HTR-8/SVneo (cell line): Measurements from ENCODE around the gene PRKCA.

Source experiments
- DNase-seq: peaks from one replicate; pipeline ENCODE4 v3.0.0; 2011; ENCODE audit warnings: low spot score, mixed read lengths; ENCODE audit not compliant: insufficient read length
- FAIRE-seq: peaks from 2 replicates; lab custom pipeline; 2011; peaks lifted over from hg19 to GRCh38; lab: Jason Lieb, UNC

Gene PRKCA

DNA sequence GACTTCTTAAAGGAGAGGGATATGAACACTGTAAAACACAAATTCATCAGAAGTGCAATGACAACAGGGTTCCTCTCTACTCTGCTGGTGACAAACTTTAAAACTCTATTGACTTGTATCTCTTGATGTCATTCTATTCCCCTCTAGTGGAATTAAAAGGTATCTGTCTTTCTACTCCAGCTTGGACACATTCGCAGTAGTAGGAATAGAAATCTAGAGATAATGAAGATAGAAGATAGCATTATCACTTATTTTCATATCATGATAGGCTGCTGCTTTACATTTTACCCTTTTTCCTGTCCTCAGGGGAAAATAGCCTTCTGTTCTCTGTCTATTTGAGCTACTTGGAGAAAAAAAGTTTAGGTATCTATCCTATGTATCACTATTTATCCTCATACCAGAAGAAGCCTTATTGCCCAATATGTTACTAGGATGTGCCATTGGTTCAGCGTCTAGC lies 322.9 kb downstream of the PRKCA start:
- DNase-seq: peak; percentile 74
- FAIRE-seq: peak; percentile 38

DNA sequence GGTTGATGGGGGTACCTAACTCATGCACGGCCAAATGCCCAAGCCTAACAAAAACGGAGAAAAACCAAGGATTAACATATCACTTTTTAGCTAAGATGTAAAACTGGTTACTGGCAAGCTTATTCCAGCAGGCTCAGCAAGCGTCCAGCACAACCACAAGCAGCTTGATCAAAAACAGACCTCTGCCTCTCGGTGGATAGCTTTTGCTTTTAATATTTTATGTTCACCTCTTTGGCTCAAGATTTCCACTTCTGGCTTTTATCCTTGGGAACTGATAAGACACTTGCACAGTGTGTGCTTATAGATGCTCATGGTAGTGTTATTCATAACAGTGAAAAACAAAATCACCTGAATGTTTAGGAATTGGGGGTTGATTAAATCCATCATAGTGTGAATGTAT lies 325.6 kb downstream of the PRKCA start:
- DNase-seq (no peak), FAIRE-seq (no peak)

DNA sequence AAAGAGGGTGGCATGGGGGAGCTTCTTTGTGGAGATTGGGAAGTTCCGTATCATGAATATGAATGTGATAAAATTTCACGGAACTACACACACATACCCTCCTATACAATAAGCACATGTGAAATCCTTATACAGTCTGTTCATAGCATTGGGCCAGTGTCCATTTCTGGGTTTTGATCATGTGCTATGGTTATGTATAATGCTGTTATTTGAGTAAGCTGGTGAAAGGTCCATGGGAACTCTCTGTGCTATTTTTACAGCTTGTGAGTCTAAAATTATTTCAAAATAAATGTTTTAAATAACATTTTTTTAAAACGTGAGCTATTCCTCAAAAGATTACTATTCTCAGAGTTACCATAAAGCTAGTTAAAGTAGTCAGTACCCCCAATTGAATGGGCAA lies 327.3 kb downstream of the PRKCA start:
- FAIRE-seq: no peak
- DNase-seq: no peak

DNA sequence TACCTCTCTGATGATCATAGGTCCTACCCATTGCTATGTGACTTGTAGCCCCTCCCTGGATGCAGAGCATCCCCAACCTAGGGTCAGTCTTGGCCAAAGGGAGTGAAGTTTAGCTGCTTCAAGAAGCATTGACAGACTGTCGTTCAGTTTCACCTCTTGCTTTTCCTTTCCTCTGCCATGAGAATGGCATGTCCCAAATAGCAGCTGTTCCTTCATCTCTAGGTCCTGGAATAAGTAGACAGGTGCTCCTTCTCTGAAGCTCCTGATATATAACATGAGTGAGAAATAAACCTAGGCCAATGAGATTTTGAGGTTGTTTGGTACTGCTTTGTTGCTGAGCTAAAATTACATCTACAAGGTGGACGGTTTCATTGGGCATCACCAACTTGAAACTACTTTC lies 328.0 kb downstream of the PRKCA start:
- DNase-seq (no peak), FAIRE-seq (no peak)

DNA sequence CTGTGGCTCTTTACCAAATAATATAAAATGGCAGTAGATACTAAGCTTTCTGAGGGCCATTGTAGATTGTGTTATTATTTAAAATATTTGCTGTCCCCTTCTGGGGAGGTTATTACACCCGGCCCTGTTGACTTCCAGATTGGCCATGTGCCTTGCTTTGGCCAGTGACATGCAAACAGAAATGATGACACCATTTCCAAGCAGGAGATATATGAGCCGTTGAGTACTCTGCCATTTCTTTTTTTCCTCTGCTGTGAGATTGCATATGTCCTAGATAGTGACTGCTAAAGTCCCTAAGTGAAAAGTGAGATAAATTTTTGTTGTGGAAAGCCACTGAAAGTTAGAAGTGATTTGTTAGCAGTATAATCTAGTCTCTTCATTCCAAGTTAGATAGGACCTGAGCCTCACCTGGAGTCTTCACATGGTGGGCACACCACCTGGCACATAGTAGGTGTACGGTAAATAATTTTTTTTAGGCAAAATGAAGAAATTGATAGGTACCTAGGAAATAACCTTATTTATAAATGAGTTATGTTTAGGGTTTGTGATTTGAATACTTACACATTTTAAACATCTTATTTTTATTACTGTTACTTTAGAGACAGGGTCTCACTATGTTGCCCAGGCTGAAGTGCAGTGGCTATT lies 328.5 kb downstream of the PRKCA start:
- no peak for FAIRE-seq
- DNase-seq: no peak

DNA sequence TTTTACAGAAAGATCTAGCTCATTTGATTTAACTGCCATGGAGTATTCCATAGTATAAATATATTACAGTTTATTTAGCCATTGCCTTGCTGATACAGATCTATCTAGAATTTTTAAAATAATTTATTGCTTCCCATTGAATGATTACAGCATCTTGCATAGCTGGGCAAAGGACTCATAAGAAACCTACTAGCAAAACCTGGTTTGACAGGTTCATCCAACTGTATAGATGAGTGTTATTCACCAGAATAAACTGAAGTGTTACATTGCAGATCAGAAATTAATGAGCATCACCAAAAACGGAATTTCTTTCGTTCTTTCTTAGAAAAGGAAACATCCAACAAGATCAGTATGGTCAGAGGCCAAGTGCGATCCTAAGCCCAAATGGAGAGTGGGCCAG lies 330.3 kb downstream of the PRKCA start:
- no peak for DNase-seq
- FAIRE-seq: no peak

DNA sequence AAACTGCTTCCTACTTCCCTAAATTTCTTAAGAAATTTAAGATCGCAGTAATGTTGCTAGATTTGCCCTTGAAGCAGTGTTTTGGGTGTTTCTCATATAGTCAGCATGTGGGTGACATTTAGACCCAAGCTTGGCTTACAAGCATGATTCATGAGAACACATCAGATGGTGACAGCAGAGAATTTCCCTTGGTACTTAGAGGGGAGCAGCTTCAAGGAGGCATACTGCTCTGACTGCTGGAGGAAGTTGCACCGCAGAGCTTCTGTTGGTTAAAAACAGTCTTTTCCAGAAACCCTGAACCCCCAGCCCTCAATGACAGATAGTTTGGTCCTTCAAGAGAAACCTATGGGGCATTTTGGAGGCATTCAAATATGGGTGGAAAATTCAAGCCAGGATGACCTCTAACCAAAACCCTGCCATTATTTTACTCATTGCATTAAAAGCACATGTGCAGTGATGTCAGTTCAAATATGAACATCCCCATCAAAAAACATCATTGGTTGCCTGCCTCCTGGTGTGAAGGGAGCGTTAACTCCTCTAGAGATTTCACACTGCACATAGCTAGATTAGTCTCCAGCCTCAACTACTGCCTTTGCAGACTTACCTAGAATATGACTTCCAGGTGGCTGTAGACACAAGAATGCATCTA lies 331.0 kb downstream of the PRKCA start:
- DNase-seq: no peak
- FAIRE-seq: peak; percentile 63

DNA sequence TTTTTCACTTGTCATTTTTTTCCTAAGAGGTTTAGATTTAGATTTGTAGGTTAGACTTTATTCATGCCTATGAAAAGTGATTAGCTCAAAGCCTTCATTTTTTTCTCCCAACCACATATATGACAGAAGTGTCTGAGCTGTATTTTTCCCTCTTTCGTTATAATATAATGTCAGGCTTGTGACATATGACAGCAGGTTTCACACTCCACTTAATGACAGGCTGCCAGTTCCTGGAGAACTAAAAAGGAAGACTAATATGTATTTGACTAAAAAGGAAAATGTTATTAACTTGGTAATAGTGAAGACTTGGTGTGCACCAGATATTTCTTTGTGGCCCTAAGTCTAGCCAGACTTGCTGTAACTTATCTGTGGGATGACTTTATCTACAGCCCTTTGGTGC lies 331.8 kb downstream of the PRKCA start:
- DNase-seq (no peak), FAIRE-seq (no peak)

DNA sequence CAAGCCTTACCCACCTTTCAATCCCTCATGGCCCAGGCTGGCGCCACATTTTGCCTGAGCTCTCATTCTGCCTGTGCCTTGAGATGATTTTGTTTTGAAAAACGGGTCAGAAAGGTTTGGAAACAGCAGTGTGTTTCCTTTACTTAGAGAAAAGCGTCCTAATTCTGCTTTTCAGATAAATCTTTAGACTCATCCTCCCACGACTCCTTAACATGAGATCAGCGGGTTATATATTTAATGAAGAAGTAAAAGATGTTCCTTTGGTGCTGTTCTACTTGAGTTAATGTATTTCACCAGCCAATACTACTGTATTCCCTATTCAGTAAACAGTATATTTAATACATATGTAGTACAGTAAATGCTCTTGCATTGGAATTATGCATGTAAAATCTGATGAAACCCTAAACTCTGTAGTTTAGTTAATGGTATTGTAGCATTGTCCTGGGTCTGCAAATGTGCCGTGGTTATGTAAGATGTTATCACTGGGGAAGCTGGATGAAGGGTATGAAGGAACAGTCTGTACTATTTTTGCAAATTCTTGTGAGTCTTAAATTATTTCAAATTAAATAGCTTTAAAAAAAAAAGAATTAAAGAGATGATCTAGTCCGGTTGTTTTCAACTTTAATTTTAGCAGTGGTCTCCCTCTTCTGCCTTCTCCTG lies 333.1 kb downstream of the PRKCA start:
- DNase-seq: no peak
- FAIRE-seq: no peak

DNA sequence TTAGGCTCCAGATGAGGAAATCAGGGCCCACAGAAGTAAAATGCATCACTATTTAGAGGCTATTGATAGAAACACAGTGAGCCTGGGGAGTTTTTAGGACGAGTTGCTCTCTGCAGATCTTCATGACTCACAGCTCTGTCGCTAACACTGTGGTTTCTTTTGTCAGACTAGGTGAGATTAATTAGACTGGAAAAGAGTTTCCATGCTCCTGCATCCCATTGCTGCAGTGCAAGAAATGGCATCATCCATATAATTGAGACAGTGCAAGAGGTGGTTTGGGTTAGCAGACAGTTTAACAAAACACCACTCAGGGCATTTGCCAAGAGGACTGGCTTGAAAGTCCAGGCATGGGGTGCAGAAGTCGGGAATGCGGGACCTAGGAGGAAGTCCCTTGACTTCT lies 333.7 kb downstream of the PRKCA start:
- DNase-seq: peak; percentile 33
- no peak for FAIRE-seq

DNA sequence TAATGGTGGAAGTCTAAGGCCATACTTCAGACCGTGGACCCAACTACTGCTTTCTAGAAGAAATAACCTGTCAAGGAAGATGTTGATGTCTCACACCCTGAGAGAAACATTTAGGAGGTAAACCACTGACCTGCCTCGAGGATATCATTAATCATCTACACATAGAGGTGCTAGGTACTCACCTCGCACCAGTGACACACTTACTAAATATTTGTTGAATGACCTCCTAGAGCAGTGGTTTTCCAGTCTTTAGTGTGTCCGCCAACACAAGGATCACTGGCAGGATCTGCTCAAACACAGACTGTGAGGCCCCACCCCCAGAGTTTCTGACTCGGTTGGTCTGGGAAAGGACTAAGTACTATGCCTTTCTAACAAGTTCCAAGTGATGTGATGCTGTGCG lies 335.1 kb downstream of the PRKCA start:
- DNase-seq (no peak), FAIRE-seq (no peak)

DNA sequence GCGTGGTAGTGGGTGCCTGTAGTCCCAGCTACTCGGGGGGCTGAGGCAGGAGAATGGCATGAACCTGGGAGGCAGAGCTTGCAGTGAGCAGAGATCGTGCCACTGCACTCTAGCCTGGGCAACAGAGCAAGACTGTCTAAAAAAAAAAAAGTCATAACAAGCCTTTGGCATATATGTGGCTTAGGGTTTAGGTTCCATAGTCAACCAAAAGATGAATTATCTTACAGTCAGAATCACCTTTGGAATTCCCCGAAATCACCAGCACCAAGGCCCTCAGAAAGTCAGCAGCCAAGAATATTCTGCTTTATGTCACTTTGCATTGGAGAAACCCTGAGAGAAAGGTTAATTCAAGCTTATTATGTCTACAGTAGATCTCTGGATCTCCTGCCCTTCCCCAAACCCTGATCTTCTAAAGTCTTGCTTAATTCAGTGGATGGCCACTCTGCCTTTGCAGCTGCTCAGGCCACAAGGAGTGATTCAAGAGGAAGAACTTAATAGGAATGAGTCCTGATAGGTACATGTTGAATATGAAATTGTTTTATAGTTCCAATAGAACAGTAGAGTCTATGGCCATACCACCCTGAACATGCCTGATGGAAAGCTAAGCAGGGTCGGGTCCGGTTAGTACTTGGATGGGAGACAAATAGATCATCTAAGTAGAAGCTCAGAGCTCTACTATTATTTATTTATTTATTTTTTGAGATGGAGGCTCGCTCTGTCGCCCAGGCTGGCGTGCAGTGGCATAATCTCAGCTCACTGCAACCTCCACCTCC lies 336.5 kb downstream of the PRKCA start:
- FAIRE-seq: no peak
- DNase-seq: no peak

DNA sequence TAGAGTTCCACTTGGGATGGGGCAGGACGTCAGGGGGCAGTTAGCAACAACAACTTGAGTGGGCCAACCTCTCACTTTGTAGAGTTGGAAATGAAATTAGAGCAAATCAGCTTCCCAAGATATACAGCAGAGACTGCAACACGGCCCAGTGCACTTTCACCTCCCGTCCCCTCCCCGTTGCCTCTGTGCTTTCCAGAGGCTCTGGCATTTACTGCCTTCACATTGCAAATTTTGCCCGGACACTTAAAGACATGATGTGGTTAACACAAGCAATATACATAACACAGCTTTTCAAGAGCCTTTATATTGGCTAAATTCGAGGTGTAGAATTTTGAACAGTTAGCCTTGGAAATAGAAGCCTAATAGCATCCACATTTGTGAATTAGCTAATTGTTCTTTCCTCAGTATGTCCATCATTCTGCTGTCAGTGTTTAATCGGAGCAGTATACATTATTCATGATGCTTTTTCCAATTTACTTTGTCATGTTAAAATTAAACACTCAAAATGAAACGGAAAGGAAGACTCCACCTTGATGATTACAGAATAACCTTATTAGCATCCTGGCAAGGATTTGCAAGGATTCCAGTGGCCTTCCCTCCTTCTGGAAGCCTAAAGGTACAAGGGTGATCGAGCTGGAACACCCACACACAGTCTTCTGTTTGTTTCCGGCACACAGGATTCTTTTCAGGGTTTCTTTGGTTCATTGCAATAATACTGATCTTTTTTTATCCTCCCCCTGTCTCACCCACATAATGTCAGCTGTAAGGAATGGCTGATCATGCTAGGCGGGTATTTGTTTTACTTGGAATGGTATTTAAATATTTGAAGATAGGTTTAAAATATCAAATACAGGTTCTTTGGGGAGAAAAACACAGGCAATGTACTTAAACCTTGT lies 341.6 kb downstream of the PRKCA start:
- DNase-seq (no peak), FAIRE-seq (no peak)

DNA sequence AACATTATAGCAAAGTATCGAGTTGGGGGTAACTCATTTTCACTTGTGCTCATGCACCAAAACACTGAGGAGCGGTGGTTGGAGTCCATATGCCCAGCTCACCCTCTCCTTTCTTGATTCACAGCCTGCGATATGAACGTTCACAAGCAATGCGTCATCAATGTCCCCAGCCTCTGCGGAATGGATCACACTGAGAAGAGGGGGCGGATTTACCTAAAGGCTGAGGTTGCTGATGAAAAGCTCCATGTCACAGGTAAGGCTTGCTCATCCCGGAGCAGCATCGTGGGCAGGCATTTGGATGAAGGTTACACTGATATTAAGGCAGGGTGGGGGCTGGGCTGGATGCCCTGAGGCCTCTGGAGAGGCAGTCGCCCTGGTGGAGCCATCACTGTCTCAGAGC lies 342.8 kb downstream of the PRKCA start:
- no peak for FAIRE-seq
- DNase-seq: no peak

DNA sequence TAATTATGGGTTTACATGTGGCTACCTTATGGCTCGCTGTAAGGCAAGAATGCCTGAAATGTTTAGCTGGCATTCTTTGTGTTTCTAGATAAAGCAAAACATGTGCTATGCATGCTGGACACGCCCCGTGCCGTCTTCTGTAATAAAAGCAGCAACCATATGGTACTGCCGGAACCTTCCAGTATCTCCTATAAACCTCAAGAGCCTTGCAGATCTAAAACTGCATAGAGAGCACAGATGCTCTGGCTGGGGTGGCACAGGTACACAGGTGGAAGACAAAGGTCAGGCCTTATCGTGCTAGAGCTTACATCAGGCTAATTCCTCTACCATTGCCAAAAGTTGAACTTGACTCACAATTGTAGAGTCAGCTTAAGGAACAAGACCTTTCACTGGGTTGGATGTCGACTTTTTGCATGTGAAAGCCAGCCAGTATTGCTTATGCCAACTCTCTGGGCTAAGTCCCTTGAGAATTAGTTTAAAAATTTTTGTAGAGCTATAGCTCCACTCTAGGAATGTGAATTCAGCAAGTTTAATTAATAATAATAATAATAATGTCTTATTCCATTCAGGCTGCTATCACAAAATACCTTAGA lies 345.1 kb downstream of the PRKCA start:
- no peak for FAIRE-seq
- no peak for DNase-seq

DNA sequence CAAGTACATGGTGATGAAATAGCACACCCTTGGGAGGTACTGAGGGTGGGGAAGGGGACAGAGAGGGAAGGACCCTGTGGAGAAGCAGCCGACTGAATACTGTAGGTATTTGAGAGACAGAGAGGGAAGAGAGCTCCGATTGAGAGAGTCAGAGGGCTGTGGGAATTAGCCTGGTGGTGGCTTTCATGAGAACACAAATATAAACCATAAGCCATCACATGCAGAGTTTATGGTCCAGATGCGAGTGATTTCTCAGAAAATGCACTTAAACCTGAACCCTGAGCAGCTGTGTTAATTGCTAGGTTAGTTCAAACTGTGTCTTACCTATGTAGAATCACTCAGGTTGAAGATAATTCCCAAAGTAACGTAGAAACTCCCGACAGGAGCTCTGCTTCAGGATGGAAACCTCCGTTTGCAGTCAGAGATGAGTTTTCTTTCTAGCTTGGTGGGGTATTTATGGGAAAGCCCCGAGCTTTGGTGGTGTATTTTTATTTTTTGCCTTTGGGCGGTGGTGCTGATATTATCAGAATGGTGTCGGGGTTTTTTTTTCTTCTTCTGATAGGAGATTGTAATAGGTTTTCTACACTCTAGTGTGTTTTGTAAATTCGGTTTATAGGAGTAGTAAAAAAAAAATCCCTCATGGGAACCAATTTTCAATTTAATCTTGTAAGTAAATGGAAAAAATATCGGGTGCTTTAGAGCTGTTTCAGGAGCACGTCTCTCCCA lies 347.6 kb downstream of the PRKCA start:
- no peak for DNase-seq
- no peak for FAIRE-seq

DNA sequence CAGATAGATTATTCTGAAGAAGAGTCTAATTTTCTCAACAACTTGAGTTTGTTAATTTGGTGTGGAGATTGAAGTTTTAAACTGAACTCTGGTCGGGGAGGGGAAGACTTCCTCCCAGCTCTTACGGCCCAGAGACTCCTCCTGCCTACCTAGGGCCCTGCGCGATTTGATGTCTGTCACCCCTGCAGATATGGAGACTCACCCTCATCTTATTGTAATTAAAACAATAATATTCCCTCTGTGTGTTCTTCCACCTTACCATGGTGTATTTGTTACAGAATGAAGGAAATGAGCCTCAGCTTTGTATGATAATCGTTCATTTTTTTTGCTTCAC lies 348.1 kb downstream of the PRKCA start:
- no peak for FAIRE-seq

DNA sequence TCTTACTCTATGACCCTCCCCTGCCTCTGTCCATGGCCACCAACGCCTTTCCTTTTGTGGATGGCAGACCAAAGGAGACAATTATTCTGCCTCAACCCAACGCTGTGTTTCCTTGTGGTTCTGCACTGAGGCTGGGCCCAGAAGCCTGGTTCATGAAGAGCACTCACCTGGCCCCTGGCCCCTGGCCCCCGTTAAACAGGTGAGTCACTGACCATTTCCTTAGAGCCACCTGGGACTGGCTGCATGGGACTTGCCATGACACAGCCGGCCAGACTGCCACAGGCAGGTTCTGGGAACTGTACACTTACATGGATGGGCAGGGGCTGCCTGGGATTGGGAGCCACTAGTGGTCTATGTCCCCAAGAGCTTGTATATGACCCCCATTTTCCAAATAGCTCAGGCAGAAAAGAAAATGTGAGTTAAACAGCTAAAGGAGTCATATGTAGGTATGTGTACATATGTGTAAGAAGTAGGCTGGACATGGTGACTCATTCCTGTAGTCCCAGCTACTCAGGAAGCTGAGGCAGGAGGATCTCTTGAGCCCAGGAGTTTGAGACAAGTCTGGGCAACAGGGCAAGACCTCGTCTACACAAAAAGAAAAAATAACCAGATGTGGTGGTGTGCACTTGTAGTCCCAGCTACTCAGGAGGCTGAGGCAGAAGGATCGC lies 350.6 kb downstream of the PRKCA start:
- DNase-seq (no peak), FAIRE-seq (no peak)

More for the DNA sequence above, 348.1 kb downstream of the PRKCA start:
- no peak for DNase-seq
